Adipose tissue (tissue), 3 donors: ENCODE results near the gene CIT. TPM values are rescaled to one million over a fixed set of nuclear protein-coding genes. Genes with fewer than 3 reads are reported as not detected.

ENCODE experiments used
- H3K27ac ChIP-seq: one replicate; pipeline ENCODE4 v1.5.1; 2013; ENCODE audit warnings: low read depth, low read length
- WGBS, 3 donors: extraction: QIAGEN DNeasy Blood & Tissue Kit; methylation state at CpG; one replicate each; pipeline ENCODE4 v1.1.7; 2013; 5-methylcytosine and 5-hydroxymethylcytosine counted together
- polyA plus RNA-seq, 3 donors: library from polyadenylated mRNA; stranded (reverse); fragments of 200-250 nt; gene quantifications; one replicate each; pipeline ENCODE4 v1.2.3, GENCODE V29; 2013
- donor health status: healthy with polysubstance abuse.
- donor health status: Bipolar disorder and iron deficiency.
- donor health status: healthy.

CIT gene
- polyA plus RNA-seq, 3 donors, result 0.45 to 0.86 (median 0.67) TPM

- no peak overlapping the region for H3K27ac ChIP-seq
- WGBS, 3 donors, result 94 to 100% (median 98%) methylated on average over 2 of the region's 2 CpGs
Measured at GRCh38 chr12:119817546-119818343, 59.4 kb downstream of the CIT start.

GRCh38 chr12:119809023-119809422 lies 68.1 kb downstream of the CIT start:
- WGBS, 3 donors, result 93 to 98% (median 94%) methylated on average over 2 of the region's 2 CpGs
- H3K27ac ChIP-seq, result no peak overlapping the region

DNA sequence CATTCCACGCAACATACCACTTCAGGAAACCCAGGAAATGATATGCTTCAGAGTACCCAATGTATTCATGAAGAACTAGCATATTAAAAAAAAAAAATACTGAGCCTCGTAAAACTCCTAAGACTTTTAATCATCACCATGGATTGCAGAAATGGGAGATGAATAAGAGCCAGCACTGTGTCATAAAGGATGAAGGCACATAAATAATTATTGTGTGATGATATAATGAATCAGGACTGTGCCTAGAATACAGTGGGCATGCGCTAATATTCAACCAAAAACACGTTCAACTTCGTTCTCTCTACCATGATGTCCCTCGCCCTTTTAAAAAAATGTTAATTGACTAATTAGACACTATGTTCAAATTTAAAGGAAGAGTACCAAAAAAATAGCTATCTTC lies 68.7 kb downstream of the CIT start:
- H3K27ac ChIP-seq, result no peak overlapping the region
- 93 to 97% (median 93%) methylated on average over 6 of the region's 6 CpGs for WGBS, 3 donors

DNA sequence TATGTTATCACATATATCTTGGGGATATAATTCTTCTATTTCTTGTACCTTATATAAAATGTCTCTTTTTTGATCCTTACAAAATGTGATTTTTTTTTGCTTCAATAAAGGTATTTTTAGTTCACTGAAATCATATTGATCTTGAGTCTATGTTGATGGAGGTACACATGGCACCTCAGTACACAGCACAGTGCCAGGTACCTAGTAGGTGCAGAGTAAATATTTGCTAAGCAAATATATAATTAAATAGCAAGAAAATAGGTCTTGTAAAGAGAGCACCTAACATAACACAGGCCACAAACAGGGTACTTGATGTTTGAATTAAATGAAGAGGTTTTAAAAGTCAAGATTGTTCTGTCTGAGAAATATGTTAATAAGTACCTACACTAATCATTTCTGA lies 69.7 kb downstream of the CIT start:
- no peak overlapping the region for H3K27ac ChIP-seq

DNA sequence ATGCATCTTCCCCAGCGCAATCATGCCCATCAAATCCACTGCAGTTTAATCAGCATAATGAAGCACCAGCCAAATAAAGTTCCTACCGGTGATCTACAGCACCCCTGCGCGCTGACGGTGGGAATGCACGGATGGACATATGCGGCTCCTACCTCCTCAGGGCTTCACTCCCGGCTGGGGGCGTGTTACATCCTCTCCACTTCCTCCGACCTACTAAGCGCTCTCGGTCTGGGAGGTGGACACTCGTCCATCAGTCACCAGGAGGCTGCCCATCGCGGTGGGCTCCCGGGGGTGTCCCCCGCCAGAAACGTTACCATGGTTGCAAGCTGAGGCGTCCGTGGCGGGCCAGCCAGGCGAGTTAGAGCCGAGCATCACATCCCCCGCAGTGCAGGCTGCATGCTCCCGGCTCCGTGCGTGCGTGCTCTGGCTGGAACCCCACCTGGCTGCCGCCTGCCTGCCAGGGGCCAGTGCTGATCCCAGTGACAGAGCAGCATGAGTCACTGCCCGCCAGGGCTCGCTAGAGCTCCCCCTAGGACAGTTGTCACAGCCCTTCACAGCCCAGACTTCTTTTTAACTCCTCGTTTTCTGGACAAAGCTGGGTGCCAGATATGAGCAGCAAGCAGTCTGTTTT lies 73.0 kb downstream of the CIT start:
- H3K27ac ChIP-seq, result no peak overlapping the region
- WGBS, 3 donors, result 37 to 57% (median 45%) methylated on average over 32 of the region's 32 CpGs

DNA sequence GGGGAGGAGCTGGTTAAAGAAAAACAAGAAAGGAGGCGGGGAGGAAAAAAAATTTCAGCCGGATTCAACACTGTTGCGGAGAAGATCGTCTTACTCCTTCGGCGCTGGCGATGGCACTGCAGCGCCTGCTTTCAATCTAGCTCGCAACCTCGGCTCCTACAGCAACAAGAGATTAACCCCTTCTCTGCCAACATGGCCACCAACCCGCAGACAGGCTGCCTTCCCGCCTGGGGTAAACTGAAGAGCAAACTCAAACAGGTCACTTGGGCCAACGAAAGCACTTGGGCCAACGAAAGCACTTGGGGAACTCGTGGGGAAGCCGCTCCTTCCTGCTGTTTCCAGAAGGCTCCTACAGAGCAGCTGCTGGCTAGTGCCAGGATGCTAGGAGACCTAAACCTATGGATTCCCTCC lies 73.7 kb downstream of the CIT start:
- WGBS, 3 donors, result 44 to 62% (median 50%) methylated on average over 16 of the region's 16 CpGs
- no peak overlapping the region for H3K27ac ChIP-seq

DNA sequence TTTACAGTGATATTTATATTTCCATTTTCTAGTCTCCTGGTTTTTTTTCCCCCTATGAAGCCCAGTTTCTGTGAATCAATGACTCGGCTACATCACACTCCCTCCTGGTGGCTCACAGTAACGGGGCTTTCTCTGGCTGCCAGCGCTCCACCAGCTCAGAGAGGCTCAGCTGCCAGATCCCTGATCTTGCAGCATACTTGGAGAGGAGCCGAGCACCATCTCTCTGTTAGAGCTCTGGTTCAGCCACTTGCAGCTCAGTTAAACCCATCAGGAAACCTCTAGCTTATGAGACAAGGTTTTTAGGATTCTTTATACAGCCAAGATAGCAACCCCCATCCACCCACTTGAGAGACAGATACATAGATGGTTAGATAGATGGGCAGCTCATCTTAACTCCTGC lies 74.6 kb downstream of the CIT start:
- H3K27ac ChIP-seq, result no peak overlapping the region
- 65 to 68% (median 65%) methylated on average over 4 of the region's 4 CpGs for WGBS, 3 donors

GRCh38 chr12:119797090-119797489 lies 80.0 kb downstream of the CIT start:
- H3K27ac ChIP-seq, result no peak overlapping the region
- 97 to 99% (median 99%) methylated on average over 4 of the region's 4 CpGs for WGBS, 3 donors

DNA sequence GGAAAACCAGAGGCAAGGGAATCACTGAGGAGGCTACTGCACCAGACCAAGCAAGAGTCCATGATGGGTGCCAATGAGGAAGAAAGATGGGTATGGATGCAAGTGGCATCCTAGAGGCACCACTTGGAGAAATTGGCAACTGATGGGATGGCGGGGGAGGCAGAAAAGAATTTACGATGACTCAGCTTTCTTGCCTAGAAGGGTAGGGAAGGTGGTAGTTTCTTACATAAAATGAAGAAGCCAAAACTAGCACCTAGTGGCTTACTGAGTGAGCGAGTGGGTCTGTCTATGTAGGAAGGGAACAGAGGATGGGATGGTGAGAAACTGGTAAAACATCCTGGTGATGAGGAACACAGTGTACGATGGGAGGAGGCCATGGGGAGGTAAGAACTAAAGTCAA lies 80.8 kb downstream of the CIT start:
- WGBS, 3 donors, result 95 to 99% (median 97%) methylated on average over 4 of the region's 4 CpGs
- H3K27ac ChIP-seq, result no peak overlapping the region

DNA sequence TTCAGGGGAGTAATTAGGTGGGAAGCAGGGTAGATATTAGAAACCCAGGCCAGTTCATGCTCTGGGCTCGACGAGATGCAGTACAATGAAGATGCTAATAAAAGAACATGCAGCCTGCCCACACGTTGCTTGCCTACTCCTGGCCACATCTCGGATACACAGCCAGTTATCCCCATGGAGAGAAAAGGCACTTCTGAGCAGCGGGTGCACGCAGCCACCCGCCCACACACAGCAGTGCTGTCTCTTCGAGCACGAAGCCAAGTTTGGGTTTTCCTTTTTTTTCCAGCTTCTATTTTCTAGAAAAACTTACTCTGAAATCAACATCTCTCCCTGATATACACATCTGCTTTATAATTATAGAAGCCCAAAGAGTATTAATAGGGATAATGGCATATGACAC lies 85.7 kb downstream of the CIT start:
- WGBS, 3 donors, result 84 to 94% (median 89%) methylated on average over 9 of the region's 9 CpGs
- H3K27ac ChIP-seq, result no peak overlapping the region

GRCh38 chr12:119788786-119789185 lies 88.3 kb downstream of the CIT start:
- no peak overlapping the region for H3K27ac ChIP-seq
- WGBS, 3 donors, result 97 to 100% (median 98%) methylated on average over 1 of the region's 1 CpG

- no peak overlapping the region for H3K27ac ChIP-seq
- 95 to 98% (median 97%) methylated on average over 4 of the region's 4 CpGs for whole genome bisulfite sequencing, 3 donors
Measured at GRCh38 chr12:119786539-119786938, 90.6 kb downstream of the CIT start.

GRCh38 chr12:119784673-119785072 lies 92.4 kb downstream of the CIT start:
- H3K27ac ChIP-seq, result no peak overlapping the region
- WGBS, 3 donors, result 97 to 98% (median 97%) methylated on average over 17 of the region's 17 CpGs

DNA sequence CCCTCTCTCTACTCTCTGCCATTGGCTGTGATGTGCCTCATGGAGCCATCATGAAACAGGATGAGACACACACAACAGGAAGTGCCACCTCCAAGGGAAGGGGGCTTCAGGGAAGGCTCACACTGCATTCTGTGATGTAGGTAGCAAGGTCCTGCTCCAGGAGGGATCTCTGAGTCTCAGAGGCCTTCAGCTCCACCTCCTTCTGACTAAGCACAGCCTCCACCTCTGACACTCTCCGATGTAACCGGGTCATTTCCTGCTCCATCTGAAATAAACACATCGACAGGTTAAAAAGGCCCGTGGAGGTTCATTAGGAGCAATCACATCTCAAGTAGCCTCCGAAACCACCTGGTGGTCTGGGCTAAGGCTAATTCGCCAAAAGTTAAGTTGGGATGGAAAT lies 93.3 kb downstream of the CIT start:
- 87 to 89% (median 88%) methylated on average over 6 of the region's 6 CpGs for WGBS, 3 donors
- H3K27ac ChIP-seq, result no peak overlapping the region

DNA sequence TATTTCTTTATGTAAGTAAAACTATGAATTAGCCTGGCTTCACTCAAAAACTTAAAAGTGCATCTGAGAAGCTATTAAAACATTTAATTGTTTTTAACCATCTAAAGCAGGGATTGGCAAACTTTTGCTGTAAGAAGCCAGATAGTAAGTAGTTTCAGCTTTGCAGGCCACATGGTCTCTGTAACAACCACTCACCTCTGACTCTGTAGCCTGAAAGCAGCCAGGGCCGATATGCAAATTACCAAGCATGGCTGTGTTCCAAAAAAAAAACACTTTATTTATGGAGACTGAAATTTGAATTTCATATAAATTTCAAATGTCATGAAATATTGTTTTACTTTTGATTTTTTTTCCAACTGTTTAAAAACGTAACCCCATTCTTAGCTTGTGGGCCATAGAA lies 95.3 kb downstream of the CIT start:
- H3K27ac ChIP-seq, result no peak overlapping the region
- WGBS, 3 donors, result 87 to 96% (median 89%) methylated on average over 2 of the region's 2 CpGs

- 27 to 54% (median 37%) methylated on average over 8 of the region's 8 CpGs for WGBS, 3 donors
- no peak overlapping the region for H3K27ac ChIP-seq
Measured at GRCh38 chr12:119780786-119781434, 96.2 kb downstream of the CIT start.

GRCh38 chr12:119775246-119775895 lies 101.7 kb downstream of the CIT start:
- WGBS, 3 donors, result 96 to 97% (median 96%) methylated on average over 7 of the region's 7 CpGs
- H3K27ac ChIP-seq, result no peak overlapping the region

- 96 to 97% (median 97%) methylated on average over 4 of the region's 4 CpGs for WGBS, 3 donors
- no peak overlapping the region for H3K27ac ChIP-seq
Measured at GRCh38 chr12:119772431-119772830, 104.7 kb downstream of the CIT start.

DNA sequence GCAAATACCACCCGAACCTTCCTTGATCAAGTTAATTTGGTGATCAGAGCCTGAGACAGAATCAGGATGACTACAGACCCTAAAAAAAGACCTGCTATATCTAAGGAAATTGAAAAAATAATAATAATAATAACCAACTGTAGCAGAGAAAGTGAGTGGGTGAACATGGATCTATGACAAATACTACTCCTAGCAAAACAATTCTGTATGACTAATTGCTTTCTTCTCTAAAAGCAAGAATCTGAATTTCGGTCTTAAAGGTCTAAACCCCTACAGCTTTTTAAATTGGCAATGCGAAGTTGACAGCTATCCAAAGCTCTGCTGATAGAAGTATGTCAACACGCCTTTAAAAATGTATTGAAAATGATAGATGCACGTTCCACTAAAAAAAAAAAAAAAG lies 107.0 kb downstream of the CIT start:
- WGBS, 3 donors, result 96% methylated on average over 5 of the region's 5 CpGs
- H3K27ac ChIP-seq, result no peak overlapping the region
